ENCODE results near the gene SNUPN. TPM values are rescaled to one million over a fixed set of nuclear protein-coding genes. Genes with fewer than 3 reads are reported as not detected.

SNUPN gene
- polyA plus RNA-seq, 1 donor (not counting 4 experiments of a cell fraction or from before 2014, with no cell fraction given) = 24.9 TPM

DNA sequence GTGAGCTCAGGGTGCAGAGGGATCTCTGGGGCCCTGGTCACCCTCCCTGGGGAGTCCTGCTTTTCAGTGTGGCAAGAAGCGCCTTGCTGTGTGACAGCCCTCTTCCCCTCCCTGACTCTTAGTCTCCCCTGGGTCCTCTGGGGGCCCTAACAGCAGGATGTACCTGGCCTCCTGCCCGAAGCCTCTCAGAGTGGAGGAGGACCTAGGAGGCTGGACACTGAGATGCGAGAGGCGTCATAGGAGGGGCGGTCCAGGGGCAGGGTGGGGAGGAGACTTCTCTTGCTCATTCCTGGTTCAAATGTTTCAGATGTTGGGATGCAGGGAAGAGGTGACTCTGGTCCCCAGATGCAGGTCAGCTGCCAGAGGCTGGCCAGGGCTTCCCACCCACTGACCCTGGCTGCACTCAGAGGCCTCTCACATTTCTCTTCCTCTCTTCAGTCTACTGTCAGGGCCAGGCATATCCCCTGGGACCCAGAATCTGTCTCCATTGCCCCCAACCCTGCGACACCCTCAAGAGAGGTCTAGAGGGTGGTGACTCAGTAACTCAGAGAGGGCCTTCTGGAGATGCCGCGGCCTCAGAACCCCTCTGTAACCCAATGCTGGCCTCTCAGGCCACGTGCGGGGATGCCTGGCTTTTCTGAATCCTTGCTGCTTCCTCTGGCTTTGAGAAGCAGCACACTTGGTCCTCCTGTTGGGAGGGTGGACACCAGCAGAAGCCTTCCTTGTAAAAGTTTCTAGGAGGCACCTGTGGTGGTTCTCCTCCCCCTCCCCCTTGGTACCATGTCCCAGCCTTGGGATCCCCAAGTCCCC is 48.1 kb upstream of the SNUPN start:
- H3K4me1 ChIP-seq (ENCODE audit: control insufficient read depth, extremely low read depth, insufficient read depth, low read length) = peaks cover 39% of the 10 kb centered on the region
- H3K9ac ChIP-seq (ENCODE audit: control insufficient read depth, extremely low read depth, insufficient read depth, low read length) = peak overlapping the region; percentile 69
- peak overlapping the region; percentile 31 for H2AFZ ChIP-seq (ENCODE audit: control insufficient read depth, low read length)
- H3K27ac ChIP-seq (ENCODE audit: control insufficient read depth, insufficient read depth, low read length) = peak overlapping the region; percentile 77
- dilution Hi-C loops (cut with MboI; ENCODE audit: extremely low pct_ligation_motif_present, low sequenced_read_pairs) = no loop called here
- DNase-seq (ENCODE audit: low read depth, low spot score) (no peak), FAIRE-seq (no peak)
- no peaks in the 10 kb centered on the region for H3K36me3 ChIP-seq (ENCODE audit: control insufficient read depth in 2 of 2, extremely low read depth in 1 of 2, insufficient read depth in 2 of 2, low read length in 2 of 2)
- no peak overlapping the region for H3K4me3 ChIP-seq (ENCODE audit: control insufficient read depth in 2 of 3, extremely low read depth in 1 of 3, insufficient read depth in 2 of 3, low read depth in 1 of 3, low read length in 3 of 3)
- TF ChIP-seq, protein P1, sequence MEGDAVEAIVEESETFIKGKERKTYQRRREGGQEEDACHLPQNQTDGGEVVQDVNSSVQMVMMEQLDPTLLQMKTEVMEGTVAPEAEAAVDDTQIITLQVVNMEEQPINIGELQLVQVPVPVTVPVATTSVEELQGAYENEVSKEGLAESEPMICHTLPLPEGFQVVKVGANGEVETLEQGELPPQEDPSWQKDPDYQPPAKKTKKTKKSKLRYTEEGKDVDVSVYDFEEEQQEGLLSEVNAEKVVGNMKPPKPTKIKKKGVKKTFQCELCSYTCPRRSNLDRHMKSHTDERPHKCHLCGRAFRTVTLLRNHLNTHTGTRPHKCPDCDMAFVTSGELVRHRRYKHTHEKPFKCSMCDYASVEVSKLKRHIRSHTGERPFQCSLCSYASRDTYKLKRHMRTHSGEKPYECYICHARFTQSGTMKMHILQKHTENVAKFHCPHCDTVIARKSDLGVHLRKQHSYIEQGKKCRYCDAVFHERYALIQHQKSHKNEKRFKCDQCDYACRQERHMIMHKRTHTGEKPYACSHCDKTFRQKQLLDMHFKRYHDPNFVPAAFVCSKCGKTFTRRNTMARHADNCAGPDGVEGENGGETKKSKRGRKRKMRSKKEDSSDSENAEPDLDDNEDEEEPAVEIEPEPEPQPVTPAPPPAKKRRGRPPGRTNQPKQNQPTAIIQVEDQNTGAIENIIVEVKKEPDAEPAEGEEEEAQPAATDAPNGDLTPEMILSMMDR (optimal IDR thresholded peaks at IDR 0.05 in 1 of 3, IDR thresholded peaks at IDR 0.05 in 1 of 3, conservative IDR thresholded peaks at IDR 0.05 in 1 of 3; ENCODE audit: extremely low read depth in 1 of 3, insufficient read depth in 2 of 3, low read length in 3 of 3) = no peak
- TF ChIP-seq EZH2 (IDR thresholded peaks at IDR 0.05; ENCODE audit: low read length) = no peak
- H3K4me2 ChIP-seq (ENCODE audit: control insufficient read depth, extremely low read depth, insufficient read depth, low read depth, low read length) = peak overlapping the region; percentile 39
- no peaks in the 10 kb centered on the region for H3K79me2 ChIP-seq (ENCODE audit: control insufficient read depth, insufficient read depth, low read length)
- H3K27me3 ChIP-seq (ENCODE audit: control insufficient read depth, extremely low read depth, insufficient read depth, low read length) = no peaks in the 10 kb centered on the region
- no peaks in the 10 kb centered on the region for H4K20me1 ChIP-seq (ENCODE audit: control insufficient read depth, extremely low read depth, insufficient read depth, low read length)
- H3K9me1 ChIP-seq (ENCODE audit: control insufficient read depth, extremely low read depth, insufficient read depth, low read length) = no peaks in the 10 kb centered on the region
- no peaks in the 10 kb centered on the region for H3K9me3 ChIP-seq (ENCODE audit: control insufficient read depth, low read depth, low read length)

DNA sequence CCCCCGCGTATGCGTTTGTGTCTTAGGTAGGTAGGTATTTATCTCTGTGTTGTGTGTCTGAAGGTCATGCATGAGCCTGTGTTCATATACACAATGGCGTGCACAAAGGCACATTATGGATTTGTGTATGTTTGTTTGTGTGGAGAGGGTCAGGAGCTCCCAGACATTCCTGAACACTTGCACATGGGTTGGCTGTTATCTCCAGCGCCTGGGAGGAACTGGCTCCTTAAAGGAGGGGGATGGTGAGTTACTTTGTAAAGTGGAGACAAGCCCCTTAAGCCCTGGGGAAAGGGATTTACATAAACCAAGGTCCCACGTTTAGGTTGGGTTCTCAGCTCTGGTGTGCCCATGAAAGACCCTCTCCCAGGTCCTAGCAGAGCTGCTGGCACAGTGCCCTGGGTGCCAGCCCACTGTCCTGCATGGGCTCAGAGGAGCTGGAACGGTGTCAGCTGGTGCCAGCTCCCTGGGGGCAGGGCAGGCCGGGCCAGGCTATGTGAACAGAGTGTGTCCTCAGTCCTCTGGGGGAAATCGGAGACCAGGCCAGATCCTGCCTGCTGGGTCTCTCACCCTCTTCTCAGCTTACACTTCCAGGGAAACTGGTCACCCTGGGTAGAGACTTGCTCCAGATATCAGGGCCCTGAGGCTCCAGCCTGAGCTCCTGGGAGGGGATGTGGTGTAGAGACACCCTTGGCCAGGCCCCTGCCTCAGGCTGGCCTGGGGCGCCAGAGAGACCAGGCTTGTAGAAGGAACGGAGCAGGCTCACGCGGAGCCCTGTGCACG is 47.3 kb upstream of the SNUPN start:
- Histone ChIP-seq H3K27me3 (ENCODE audit: control insufficient read depth, extremely low read depth, insufficient read depth, low read length) (no peaks in the 10 kb centered on the region), H3K4me2 (ENCODE audit: control insufficient read depth, extremely low read depth, insufficient read depth, low read depth, low read length) (peak overlapping the region; percentile 39), H3K4me3 (ENCODE audit: control insufficient read depth in 2 of 3, extremely low read depth in 1 of 3, insufficient read depth in 2 of 3, low read depth in 1 of 3, low read length in 3 of 3) (no peak overlapping the region), H3K4me1 (ENCODE audit: control insufficient read depth, extremely low read depth, insufficient read depth, low read length) (peaks cover 43% of the 10 kb centered on the region), H4K20me1 (ENCODE audit: control insufficient read depth, extremely low read depth, insufficient read depth, low read length) (no peaks in the 10 kb centered on the region), H3K79me2 (ENCODE audit: control insufficient read depth, insufficient read depth, low read length) (no peaks in the 10 kb centered on the region), H3K36me3 (ENCODE audit: control insufficient read depth in 2 of 2, extremely low read depth in 1 of 2, insufficient read depth in 2 of 2, low read length in 2 of 2) (no peaks in the 10 kb centered on the region), H3K9me3 (ENCODE audit: control insufficient read depth, low read depth, low read length) (no peaks in the 10 kb centered on the region), H3K9me1 (ENCODE audit: control insufficient read depth, extremely low read depth, insufficient read depth, low read length) (no peaks in the 10 kb centered on the region), H3K9ac (ENCODE audit: control insufficient read depth, extremely low read depth, insufficient read depth, low read length) (peak overlapping the region; percentile 69), H3K27ac (ENCODE audit: control insufficient read depth, insufficient read depth, low read length) (peak overlapping the region; percentile 77), H2AFZ (ENCODE audit: control insufficient read depth, low read length) (peak overlapping the region; percentile 31)
- DNase-seq (ENCODE audit: low read depth, low spot score) (no peak), FAIRE-seq (peak; percentile 95)
- dilution Hi-C loops (cut with MboI; ENCODE audit: extremely low pct_ligation_motif_present, low sequenced_read_pairs) = no loop called here
- no peak for TF ChIP-seq EZH2 (IDR thresholded peaks at IDR 0.05; ENCODE audit: low read length)
- TF ChIP-seq, protein P1 (optimal IDR thresholded peaks at IDR 0.05 in 1 of 3, IDR thresholded peaks at IDR 0.05 in 1 of 3, conservative IDR thresholded peaks at IDR 0.05 in 1 of 3; ENCODE audit: extremely low read depth in 1 of 3, insufficient read depth in 2 of 3, low read length in 3 of 3) = no peak
